Liver (tissue), 9 donors: Measurements from ENCODE around the gene TMEM44. TPM values are rescaled to one million over a fixed set of nuclear protein-coding genes. Genes with fewer than 3 reads are reported as not detected.

Experiments used
- DNase-seq: peaks from one replicate; pipeline ENCODE4 v3.0.0-alpha.2; 2017; ENCODE audit warnings: low spot score
- H3K27ac ChIP-seq, 2 donors: one replicate each; pipeline ENCODE4 v1.7.0; 2013; ENCODE audit warnings: inconsistent platforms in 2 of 2, low read length in 2 of 2, control low read depth in 1 of 2, low read depth in 1 of 2, mild to moderate bottlenecking in 1 of 2
- H3K27me3 ChIP-seq, 4 donors: one replicate each; pipeline versions ENCODE4 v1.6.1 to v1.7.0; 2013; ENCODE audit warnings: low read length in 3 of 4, inconsistent platforms in 1 of 4, mild to moderate bottlenecking in 1 of 4, moderate library complexity in 1 of 4; ENCODE audit not compliant: control insufficient read depth in 4 of 4, insufficient read depth in 4 of 4
- H3K36me3 ChIP-seq, 4 donors: one replicate each; pipeline versions ENCODE4 v1.6.1 to v1.7.0; 2013; ENCODE audit warnings: low read length in 3 of 4, mild to moderate bottlenecking in 3 of 4, low read depth in 1 of 4, moderate library complexity in 1 of 4; ENCODE audit not compliant: control insufficient read depth in 4 of 4, insufficient read depth in 3 of 4
- H3K4me1 ChIP-seq, 4 donors: one replicate each; pipeline versions ENCODE4 v1.6.1 to v1.7.0; 2013; ENCODE audit warnings: low read length in 3 of 4, mild to moderate bottlenecking in 3 of 4, moderate library complexity in 1 of 4; ENCODE audit not compliant: control insufficient read depth in 4 of 4, insufficient read depth in 4 of 4
- H3K4me3 ChIP-seq, 3 donors: one replicate each; pipeline versions ENCODE4 v1.6.1 to v1.7.0; 2013; ENCODE audit warnings: low read length in 3 of 3, control low read depth in 1 of 3, low read depth in 1 of 3, mild to moderate bottlenecking in 1 of 3
- H3K9ac ChIP-seq, 2 donors: one replicate each; pipeline ENCODE4 v1.7.0; 2013; ENCODE audit warnings: low read length in 2 of 2, mild to moderate bottlenecking in 2 of 2, moderate library complexity in 2 of 2, control low read depth in 1 of 2, low read depth in 1 of 2
- H3K9me3 ChIP-seq, 4 donors: one replicate each; pipeline versions ENCODE4 v1.6.1 to v1.7.0; 2013; ENCODE audit warnings: low read length in 3 of 4; ENCODE audit not compliant: control insufficient read depth in 4 of 4
- CTCF ChIP-seq: fragments of 150-350 bp; IDR thresholded peaks from 2 replicates; pipeline ENCODE4 v1.5.1; 2017; ENCODE audit warnings: improper control_type of control experiment, low read depth, low read length; ENCODE audit not compliant: missing input control
- EGR1 ChIP-seq, 2 donors: IDR thresholded peaks; 2 replicates each; pipeline ENCODE4 v1.6.1; 2016 to 2018; ENCODE audit warnings: antibody characterized with exemption in 2 of 2, low read depth in 2 of 2
- FOXA1 ChIP-seq: IDR thresholded peaks from 2 replicates; pipeline ENCODE4 v1.6.1; 2016; ENCODE audit warnings: antibody characterized with exemption
- FOXA2 ChIP-seq: IDR thresholded peaks from 2 replicates; pipeline ENCODE4 v1.6.1; 2016; ENCODE audit warnings: antibody characterized with exemption
- GABPA ChIP-seq, 2 donors: IDR thresholded peaks in 1 of 2; conservative IDR thresholded peaks in 1 of 2; 2 replicates each; pipeline ENCODE4 v1.6.1; 2016; ENCODE audit warnings: antibody characterized with exemption in 2 of 2, mild to moderate bottlenecking in 1 of 2, moderate library complexity in 1 of 2
- HNF4A ChIP-seq, 2 donors: conservative IDR thresholded peaks; 2 replicates each; pipeline ENCODE4 v1.6.1; 2016; ENCODE audit warnings: antibody characterized with exemption in 2 of 2, mild to moderate bottlenecking in 2 of 2
- HNF4G ChIP-seq: IDR thresholded peaks from 2 replicates; pipeline ENCODE4 v1.6.1; 2016; ENCODE audit warnings: antibody characterized with exemption
- JUND ChIP-seq, 2 donors: IDR thresholded peaks; 2 replicates each; pipeline ENCODE4 v1.6.1; 2016; ENCODE audit warnings: antibody characterized with exemption in 2 of 2
- MAX ChIP-seq: IDR thresholded peaks from 2 replicates; pipeline ENCODE4 v1.6.1; 2016; ENCODE audit warnings: antibody characterized with exemption
- NR2F2 ChIP-seq: IDR thresholded peaks from 2 replicates; pipeline ENCODE4 v1.6.1; 2016; ENCODE audit warnings: antibody characterized with exemption
- RAD21 ChIP-seq, 2 donors: IDR thresholded peaks; 2 replicates each; pipeline ENCODE4 v1.6.1; 2016; ENCODE audit warnings: antibody characterized with exemption in 2 of 2, mild to moderate bottlenecking in 2 of 2
- REST ChIP-seq: IDR thresholded peaks from 2 replicates; pipeline ENCODE4 v1.6.1; 2016; ENCODE audit warnings: antibody characterized with exemption, mild to moderate bottlenecking
- RXRA ChIP-seq, 2 donors: IDR thresholded peaks; 2 replicates each; pipeline ENCODE4 v1.6.1; 2017 to 2018; ENCODE audit warnings: antibody characterized with exemption in 2 of 2, mild to moderate bottlenecking in 1 of 2
- SP1 ChIP-seq: IDR thresholded peaks from 2 replicates; pipeline ENCODE4 v1.6.1; 2018; ENCODE audit warnings: antibody characterized with exemption, mild to moderate bottlenecking
- TAF1 ChIP-seq: conservative IDR thresholded peaks from 2 replicates; pipeline ENCODE4 v1.6.1; 2016; ENCODE audit warnings: antibody characterized with exemption, mild to moderate bottlenecking
- YY1 ChIP-seq: IDR thresholded peaks from 2 replicates; pipeline ENCODE4 v1.6.1; 2016; ENCODE audit warnings: antibody characterized with exemption, mild to moderate bottlenecking
- WGBS: extraction: QIAGEN DNeasy Blood & Tissue Kit; methylation state at CpG from one replicate; pipeline ENCODE4 v1.1.7; 2013; 5-methylcytosine and 5-hydroxymethylcytosine counted together
- polyA plus RNA-seq, 2 donors: library from polyadenylated mRNA; stranded (reverse) in 1 of 2; unstranded in 1 of 2; fragments of 200-250 nt in 1 of 2; fragments of >200 nt in 1 of 2; fragmentation: Nextera tagmentation in 1 of 2; extraction: Ambion mirVana in 1 of 2; gene quantifications; one replicate each; pipeline versions ENCODE4 v1.2.1 to v1.2.3, GENCODE V29; 2013 to 2015
- total RNA-seq, 2 donors: library from RNA; depleted of rRNA; stranded (reverse); fragments of >200 nt; gene quantifications; one replicate each; pipeline ENCODE4 v1.2.3, GENCODE V29; 2014
- TF ChIP-seq, protein P1 (sequence below): IDR thresholded peaks from 2 replicates; pipeline ENCODE4 v1.6.1; 2016; ENCODE audit warnings: antibody characterized with exemption
- TF ChIP-seq, protein P2 (sequence below): IDR thresholded peaks from 2 replicates; pipeline ENCODE4 v1.6.1; 2016; ENCODE audit warnings: antibody characterized with exemption
- donor health status: healthy.
- donor health status: healthy.
- donor health status: healthy.
- donor health status: healthy.
- donor health status: healthy.

TMEM44 gene
- total and polyA plus RNA-seq, 4 donors, result 1.8 to 5.0 (median 3.2) TPM

- peaks cover 2 to 12% (median 5%) of the 10 kb centered on the region in 4 donors for H3K4me1 ChIP-seq
- peak; percentile 41 for DNase-seq
- 4% methylated on average over 56 of the region's 56 CpGs for WGBS
- H3K9ac ChIP-seq, result no peak overlapping the region
- peak overlapping the region; percentile 23 to 79 (median 59) for H3K4me3 ChIP-seq
- H3K27ac ChIP-seq, result peak overlapping the region in 1 of 2 donors; percentile 60
- TF ChIP-seq, protein P1, sequence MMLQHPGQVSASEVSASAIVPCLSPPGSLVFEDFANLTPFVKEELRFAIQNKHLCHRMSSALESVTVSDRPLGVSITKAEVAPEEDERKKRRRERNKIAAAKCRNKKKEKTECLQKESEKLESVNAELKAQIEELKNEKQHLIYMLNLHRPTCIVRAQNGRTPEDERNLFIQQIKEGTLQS, result no peak
- TF ChIP-seq TAF1, result no peak
- no peak for TF ChIP-seq NR2F2
- TF ChIP-seq FOXA1, result no peak
- no peak for TF ChIP-seq HNF4G
- TF ChIP-seq HNF4A (conservative IDR thresholded peaks at IDR 0.05), result no peak
- TF ChIP-seq GABPA (IDR thresholded peaks at IDR 0.05 in 1 of 2, conservative IDR thresholded peaks at IDR 0.05 in 1 of 2), result no peak
- TF ChIP-seq RXRA (IDR thresholded peaks at IDR 0.05), result no peak
- TF ChIP-seq SP1, result no peak
- TF ChIP-seq EGR1 (IDR thresholded peaks at IDR 0.05; ENCODE audit: low read depth in 2 of 2), result no peak
- TF ChIP-seq, protein P2, sequence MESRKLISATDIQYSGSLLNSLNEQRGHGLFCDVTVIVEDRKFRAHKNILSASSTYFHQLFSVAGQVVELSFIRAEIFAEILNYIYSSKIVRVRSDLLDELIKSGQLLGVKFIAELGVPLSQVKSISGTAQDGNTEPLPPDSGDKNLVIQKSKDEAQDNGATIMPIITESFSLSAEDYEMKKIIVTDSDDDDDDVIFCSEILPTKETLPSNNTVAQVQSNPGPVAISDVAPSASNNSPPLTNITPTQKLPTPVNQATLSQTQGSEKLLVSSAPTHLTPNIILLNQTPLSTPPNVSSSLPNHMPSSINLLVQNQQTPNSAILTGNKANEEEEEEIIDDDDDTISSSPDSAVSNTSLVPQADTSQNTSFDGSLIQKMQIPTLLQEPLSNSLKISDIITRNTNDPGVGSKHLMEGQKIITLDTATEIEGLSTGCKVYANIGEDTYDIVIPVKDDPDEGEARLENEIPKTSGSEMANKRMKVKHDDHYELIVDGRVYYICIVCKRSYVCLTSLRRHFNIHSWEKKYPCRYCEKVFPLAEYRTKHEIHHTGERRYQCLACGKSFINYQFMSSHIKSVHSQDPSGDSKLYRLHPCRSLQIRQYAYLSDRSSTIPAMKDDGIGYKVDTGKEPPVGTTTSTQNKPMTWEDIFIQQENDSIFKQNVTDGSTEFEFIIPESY, result no peak
- no peak for TF ChIP-seq MAX
- TF ChIP-seq REST, result no peak
- no peak for TF ChIP-seq CTCF
- no peak for TF ChIP-seq YY1
- TF ChIP-seq RAD21 (IDR thresholded peaks at IDR 0.05), result no peak
- TF ChIP-seq JUND (IDR thresholded peaks at IDR 0.05), result no peak
- no peak for TF ChIP-seq FOXA2
- H3K27me3 ChIP-seq, result no peaks in the 10 kb centered on the region
- peaks cover 0 to 1% (median 0%) of the 10 kb centered on the region in 4 donors for H3K36me3 ChIP-seq
- no peaks in the 10 kb centered on the region for H3K9me3 ChIP-seq
Observed at GRCh38 chr3:194632809-194633348, 340 bp downstream of the TMEM44 start.
